Measurements from ENCODE around the gene INSL4.

Gene INSL4

GRCh38 chr9:5231212-5231611, at the start of gene INSL4:
TSS of gene INSL4 (plus strand) at chr9:5231419. CDS start at chr9:5231524, 105 bp downstream.
- no peak for DNase-seq (ENCODE audit: low read depth)
- no peak for TF ChIP-seq CTCF (IDR thresholded peaks at IDR 0.05; ENCODE audit: low read length, missing control alignments)
- no peak within 1 kb of the TSS for H3K4me3 ChIP-seq (replicated peaks; ENCODE audit: low read depth, low read length)

GRCh38 chr9:5184776-5185175, 46.4 kb upstream of the INSL4 start:
- no peak for DNase-seq (ENCODE audit: low read depth)
- TF ChIP-seq CTCF (IDR thresholded peaks at IDR 0.05; ENCODE audit: low read length, missing control alignments) = no peak
- no peak overlapping the region for H3K4me3 ChIP-seq (replicated peaks; ENCODE audit: low read depth, low read length)

- no peak for TF ChIP-seq CTCF (IDR thresholded peaks at IDR 0.05; ENCODE audit: low read length, missing control alignments)
- no peak for DNase-seq (ENCODE audit: low read depth)
- no peak within 1 kb of the TSS for H3K4me3 ChIP-seq (replicated peaks; ENCODE audit: low read depth, low read length)
These were observed 45.9 kb upstream of the INSL4 start, which contains the start of gene INSL6 for GRCh38 chr9:5185220-5185840. TSS of gene INSL6 (minus strand) at chr9:5185639. CDS start at chr9:5185602, 37 bp downstream.

- peak; percentile 77 for DNase-seq (ENCODE audit: low read depth)
- no peak overlapping the region for H3K4me3 ChIP-seq (replicated peaks; ENCODE audit: low read depth, low read length)
- TF ChIP-seq CTCF (IDR thresholded peaks at IDR 0.05; ENCODE audit: low read length, missing control alignments) = peak; percentile 82
These were observed 44.6 kb upstream of the INSL4 start for GRCh38 chr9:5186416-5187169.

- H3K4me3 ChIP-seq (replicated peaks; ENCODE audit: low read depth, low read length) = no peak overlapping the region
- no peak for DNase-seq (ENCODE audit: low read depth)
- no peak for TF ChIP-seq CTCF (IDR thresholded peaks at IDR 0.05; ENCODE audit: low read length, missing control alignments)
These were observed 42.9 kb upstream of the INSL4 start for GRCh38 chr9:5188060-5188984.

- H3K4me3 ChIP-seq (replicated peaks; ENCODE audit: low read depth, low read length) = no peak overlapping the region
- no peak for DNase-seq (ENCODE audit: low read depth)
- TF ChIP-seq CTCF (IDR thresholded peaks at IDR 0.05; ENCODE audit: low read length, missing control alignments) = no peak
These were observed 39.2 kb upstream of the INSL4 start for GRCh38 chr9:5191985-5192384.
